ENCODE measurements around the gene RUBCN.
"Not testable (repeated sequence)": the region's sequence is repeated elsewhere in the genome, so short reads cannot be mapped to it uniquely, and the experiment has no call there.

DNA sequence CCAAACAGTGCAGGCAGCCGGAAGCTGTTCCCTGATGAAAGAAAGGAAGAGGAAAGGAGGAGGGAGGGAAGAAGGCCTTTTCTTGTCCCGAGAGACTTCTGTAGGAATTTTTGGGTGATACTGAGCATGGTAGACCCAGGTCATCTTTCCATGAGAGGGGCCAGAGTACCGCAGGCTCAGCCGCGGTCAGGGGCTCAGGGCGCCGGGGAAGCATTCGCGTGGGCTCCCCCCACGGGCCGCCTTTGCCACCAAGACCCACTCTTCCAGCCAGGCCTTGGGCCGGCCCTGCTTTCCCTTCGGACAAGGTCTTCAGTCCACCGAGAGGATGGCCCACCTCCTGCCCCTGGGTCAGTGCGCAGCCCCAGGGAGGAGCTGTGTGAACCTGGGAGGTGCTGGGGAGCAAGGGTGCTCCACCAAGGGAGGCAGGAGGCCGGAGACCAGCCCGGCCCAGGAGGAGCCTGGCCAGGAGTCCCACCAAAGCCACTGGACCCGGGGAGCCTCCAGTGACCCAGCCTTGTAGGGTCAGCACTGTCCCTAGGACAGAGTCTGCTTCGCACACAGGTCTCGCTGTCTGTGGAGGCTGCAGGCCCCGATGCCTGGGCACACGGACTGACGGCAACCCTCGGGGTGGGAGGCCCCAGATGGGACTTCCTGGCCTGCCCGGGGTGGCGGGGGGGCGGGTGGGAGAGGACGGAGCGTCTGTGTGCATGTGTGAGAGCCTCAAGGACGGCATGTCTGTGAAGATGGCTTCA lies 79.0 kb downstream of the RUBCN start:
- TF ChIP-seq POLR2AphosphoS5 (IDR thresholded peaks at IDR 0.05; ENCODE audit: low read depth, low read length); POLR2A (IDR thresholded peaks at IDR 0.05; ENCODE audit: insufficient read depth in 1 of 2, low read depth in 2 of 2, low read length in 2 of 2); HMG20B (CRISPR knock-in tag; conservative IDR thresholded peaks at IDR 0.05); ZNF234 (CRISPR knock-in tag; conservative IDR thresholded peaks at IDR 0.05); HOXA7 (CRISPR knock-in tag; IDR thresholded peaks at IDR 0.05); MEF2D (CRISPR knock-in tag; IDR thresholded peaks at IDR 0.05): not testable (repeated sequence)
- TF ChIP-seq, protein P1, sequence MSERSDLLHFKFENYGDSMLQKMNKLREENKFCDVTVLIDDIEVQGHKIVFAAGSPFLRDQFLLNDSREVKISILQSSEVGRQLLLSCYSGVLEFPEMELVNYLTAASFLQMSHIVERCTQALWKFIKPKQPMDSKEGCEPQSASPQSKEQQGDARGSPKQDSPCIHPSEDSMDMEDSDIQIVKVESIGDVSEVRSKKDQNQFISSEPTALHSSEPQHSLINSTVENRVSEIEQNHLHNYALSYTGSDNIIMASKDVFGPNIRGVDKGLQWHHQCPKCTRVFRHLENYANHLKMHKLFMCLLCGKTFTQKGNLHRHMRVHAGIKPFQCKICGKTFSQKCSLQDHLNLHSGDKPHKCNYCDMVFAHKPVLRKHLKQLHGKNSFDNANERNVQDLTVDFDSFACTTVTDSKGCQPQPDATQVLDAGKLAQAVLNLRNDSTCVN (CRISPR knock-in tag; IDR thresholded peaks at IDR 0.05; ENCODE audit: borderline replicate concordance): not testable (repeated sequence)
